SHP77 treated with DMSO at 0.1 percent for 48 hours (cell line): ENCODE measurements around the gene TIPARP.

Experiments used
- DNase-seq: peaks from one replicate; lab custom pipeline; 2025; lab: John Stamatoyannopoulos, UW

The TIPARP gene, protein sequence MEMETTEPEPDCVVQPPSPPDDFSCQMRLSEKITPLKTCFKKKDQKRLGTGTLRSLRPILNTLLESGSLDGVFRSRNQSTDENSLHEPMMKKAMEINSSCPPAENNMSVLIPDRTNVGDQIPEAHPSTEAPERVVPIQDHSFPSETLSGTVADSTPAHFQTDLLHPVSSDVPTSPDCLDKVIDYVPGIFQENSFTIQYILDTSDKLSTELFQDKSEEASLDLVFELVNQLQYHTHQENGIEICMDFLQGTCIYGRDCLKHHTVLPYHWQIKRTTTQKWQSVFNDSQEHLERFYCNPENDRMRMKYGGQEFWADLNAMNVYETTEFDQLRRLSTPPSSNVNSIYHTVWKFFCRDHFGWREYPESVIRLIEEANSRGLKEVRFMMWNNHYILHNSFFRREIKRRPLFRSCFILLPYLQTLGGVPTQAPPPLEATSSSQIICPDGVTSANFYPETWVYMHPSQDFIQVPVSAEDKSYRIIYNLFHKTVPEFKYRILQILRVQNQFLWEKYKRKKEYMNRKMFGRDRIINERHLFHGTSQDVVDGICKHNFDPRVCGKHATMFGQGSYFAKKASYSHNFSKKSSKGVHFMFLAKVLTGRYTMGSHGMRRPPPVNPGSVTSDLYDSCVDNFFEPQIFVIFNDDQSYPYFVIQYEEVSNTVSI

DNA sequence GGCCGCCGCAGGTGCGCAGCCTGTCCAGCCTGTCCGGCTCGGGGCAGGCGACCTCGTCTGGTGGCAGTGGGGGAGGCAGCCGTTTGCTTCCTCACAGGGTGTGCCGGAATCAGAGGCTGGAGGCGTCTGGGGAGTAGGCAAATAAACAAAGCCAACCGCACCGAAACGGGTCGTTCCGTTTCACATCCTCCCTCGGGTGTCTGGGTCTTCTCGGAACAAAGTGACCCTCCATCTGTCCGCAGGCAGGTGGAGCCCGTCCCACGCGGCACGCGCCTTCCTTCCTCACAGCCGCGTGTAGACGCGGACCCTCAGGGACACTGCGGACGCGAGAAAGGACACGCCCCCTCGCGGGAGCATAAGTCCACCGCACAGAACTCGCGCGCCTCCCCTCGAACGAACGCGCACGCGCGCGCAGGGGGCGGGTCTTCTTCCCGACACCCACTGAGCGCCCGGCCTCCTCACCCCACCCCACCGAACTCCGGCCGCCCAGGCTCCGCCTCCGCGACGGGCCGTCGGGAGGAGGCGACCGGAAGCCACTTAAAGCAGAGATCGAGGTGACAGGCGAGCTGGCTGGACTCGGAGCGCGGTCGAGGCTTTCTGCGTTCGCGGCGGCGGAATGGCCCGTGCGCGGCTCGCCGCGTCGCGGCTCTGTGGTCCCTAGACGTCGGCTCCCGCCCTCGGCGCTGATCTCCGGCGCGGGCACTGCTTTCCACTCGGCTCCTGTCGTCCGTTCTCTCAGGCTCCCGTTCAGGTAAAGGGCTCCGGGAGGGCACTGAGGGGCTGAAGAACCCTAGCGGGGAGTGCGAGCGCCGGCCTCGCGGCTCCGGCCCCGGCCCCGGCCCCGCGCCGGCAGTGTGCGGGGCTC, at the start of gene TIPARP:
TIPARP (plus strand) TSS at position 545 of the 865 bp plus-strand sequence. CDS start 3,108 bp downstream, outside the sequence.
- DNase-seq = peak; percentile 93

DNA sequence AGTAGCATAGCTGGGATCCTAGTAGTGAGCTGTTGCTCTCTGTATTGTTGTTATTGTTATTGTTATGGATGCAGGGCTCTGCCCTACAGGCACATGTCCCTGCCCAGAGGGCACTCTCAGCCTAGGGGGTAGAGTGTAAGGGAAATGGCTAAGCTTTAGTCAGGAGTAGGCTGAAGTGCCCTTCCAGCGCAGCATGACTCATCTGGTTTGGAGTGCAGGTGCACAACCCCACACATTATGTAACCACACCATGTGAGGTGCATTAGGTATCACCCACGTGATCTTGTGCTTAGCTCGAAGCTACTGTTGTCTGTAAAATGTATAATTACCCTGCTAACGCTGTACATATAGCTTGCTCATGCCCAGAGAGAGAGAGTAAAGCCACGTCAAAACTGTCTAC, 48.3 kb upstream of the TIPARP start:
- DNase-seq = peak; percentile 64

DNA sequence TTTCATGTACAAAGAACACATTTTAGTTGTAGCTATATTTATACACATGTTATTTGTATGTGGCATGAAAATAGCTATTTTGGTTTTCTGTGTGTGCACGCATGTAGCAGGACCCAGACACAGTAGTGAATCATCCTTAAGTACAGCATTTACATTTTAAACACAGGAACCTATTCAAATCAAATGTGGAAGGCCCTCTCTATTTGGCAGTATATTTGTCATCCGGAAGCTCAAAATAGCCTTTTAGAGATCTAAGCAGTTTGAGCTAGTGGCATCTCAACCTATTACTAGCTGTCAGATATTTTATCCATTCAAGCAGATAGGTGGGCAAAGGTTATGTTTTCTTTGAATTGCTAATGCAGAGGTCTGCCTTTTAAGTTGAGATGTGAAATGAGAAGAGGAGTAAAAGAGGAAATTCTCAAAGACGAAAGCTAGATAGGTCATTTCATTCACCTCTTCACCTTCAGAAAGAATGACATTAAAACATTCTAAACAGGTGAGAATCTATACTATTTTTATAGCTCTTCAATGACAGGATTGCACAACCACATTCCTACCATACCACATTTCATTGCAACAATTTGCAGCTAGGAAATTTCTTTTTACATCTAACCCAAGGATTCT, 46.3 kb upstream of the TIPARP start:
- no peak for DNase-seq

DNA sequence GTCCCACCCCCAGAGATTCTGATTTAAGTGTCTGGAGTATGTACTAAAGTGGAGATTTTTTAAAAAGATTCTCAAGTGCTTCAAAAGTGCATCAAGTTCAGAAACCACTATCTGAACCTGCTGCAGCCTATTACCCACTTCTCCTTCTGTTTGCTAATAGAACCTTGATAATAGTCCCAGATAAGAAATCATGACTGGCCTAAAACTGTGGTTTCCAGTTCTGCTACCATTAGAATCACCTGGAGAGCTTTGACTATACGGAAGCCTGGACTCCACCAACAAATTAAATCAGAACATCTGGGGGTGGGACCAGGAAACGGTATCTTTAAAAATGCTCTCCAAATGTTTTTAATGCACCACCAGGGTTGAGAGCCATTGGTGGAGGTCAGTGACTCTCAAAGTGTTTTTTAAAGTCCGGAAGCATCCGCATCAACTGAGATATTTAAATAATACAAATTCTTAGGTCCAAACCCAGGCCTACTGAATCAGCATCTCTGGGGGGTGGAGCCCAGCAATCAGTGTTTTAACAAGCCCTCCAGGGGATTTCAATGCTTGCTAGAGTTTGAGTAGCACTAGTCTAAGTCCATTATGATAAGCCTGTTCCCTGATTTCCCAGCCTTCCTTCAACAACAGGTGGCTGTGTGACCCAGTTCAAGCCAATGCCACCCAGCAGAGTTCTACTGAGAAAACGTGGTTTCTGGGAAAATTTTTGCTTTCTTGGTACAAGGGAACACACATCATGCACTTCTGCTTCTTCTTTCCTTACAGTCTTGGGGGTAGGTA, 45.4 kb upstream of the TIPARP start:
- DNase-seq = no peak

DNA sequence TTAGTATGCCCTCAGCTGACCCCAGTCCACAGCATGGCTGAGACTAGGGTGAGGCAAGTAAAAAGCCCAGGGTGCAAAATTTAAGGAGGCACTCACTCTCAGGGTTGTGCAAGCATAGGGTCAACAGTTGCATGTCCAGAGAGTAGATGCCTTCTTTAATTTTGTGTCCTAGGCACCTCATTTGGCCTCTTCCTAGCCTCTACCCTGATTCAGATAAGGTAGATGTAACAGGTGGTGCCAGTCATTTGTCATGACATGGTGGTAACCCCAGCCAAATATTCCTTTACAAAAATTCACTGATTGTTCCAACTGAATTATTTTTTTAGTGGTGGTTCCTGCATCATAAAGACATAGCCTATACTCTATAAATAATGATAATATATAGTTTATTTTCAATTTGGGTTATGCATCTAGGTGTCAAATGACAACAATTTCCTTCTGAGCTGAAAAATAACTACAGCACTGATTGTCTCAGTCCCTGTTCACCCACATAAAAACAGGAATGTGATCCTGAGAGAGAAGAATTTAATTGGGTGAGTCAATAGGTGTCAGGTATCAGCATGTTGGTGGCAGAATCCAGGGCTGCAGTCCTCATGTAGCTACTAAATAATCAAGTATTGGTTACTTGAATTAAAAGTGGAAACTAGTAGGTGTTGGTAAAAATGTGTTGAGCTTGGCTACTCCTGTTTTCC, 44.2 kb upstream of the TIPARP start:
- no peak for DNase-seq

DNA sequence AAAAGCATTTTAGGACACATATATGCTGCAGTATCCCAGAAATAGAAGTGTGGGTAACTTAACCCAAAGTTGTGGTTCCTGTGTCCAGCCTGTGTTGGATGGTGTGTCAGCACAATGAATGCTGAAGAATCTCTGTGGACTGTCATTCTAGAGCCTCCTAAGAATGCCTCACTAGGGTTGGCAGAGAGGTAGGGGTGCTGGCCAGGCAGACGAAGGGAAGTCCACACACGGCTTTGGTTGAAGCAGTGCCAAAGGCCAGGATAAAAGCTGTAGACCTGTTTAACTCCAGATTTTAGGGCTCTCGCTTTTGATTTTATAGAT, 43.7 kb upstream of the TIPARP start:
- no peak for DNase-seq

DNA sequence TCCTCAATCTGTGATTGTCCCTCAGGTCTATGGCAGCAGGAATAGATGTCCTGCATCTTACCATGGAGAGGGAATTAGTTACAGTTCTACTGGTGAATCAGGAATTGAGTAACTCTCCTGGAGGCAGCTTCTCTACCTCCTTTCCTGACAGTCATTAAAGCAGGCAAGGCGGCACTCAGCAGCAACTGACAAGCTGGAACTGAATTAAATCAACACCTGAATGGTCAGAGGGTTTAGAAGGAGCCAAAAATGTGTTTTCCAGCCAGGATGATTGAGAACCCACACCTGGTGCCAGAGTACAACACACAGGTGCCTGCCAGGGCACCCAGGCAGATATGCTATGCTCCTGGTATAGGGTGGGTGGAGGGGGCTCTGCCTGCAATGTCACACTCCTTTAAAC, 43.1 kb upstream of the TIPARP start:
- no peak for DNase-seq

DNA sequence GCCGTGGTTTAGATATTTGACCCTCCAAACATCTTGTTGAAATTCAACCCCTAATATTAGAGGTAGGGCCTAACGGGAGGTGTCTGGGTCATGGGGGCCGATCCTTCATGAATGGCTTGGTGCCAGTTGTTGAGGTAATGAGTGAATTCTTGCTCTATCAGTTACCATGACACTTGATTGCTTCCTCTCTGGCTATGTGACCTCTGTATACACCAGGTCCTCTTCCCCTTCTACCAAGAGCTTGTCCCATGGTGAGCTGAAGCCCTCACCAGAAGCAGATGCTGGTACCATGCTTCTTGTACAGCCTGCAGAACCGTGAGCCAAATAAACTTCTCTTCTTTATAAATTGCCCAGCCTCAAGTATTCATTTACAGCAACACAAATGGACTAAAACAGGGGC, 41.8 kb upstream of the TIPARP start:
- no peak for DNase-seq

DNA sequence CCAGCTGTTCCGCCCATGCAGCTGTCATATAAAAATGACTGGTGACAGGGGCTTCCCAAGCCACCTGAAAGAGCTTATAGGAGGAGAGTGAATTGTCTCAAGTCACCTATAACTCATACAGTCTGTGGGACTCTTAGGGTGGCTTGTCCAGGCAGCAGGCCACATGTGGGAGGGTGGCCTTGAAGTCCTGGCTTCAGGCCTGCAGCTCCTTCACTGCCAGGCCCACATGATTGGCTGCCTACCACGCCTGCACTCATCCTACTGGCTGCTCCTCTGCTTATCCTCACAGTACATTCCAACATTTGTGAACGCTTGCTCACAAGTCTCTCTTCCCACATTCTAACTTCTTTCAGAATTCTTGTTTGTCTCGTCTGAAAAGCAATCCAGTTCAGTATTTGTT, 41.1 kb upstream of the TIPARP start:
- DNase-seq = no peak

DNA sequence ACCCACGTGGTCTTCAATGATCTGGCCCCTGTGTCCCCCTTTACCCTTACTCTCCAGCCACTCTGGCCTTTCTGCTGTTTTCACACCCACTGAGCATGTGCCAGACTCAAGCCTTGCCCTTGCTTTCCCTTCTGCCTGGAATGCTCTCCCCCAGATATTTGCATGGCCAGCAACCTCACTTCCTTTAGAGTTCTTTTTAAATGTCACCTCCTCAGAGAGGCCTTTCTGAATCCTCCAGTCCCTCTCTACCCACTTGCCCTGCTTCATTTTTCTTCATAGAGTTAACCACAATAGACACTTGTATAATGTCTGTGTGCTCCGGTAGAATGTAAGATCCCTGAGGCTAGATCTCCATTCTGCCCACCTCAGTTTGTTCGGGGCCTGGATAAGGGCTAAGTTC, 39.4 kb upstream of the TIPARP start:
- no peak for DNase-seq

DNA sequence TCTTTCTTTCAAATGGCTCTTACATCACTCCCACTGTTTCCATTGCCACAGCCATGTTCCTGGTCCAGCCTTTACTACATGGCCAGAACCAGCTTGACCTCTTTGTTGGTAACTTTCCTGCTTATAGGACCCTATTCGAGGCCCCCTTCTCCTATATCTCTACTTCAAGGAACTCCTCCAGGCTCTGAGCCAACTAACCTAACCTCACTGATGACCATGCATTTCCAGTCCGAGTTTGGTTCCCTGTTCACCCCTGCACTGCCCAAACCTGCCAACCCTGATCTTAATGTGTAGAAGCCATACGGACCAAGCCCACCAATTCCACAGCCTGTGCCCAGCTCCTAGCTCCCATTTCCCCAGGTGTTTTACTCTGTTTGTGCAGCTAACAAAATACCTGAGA, 38.4 kb upstream of the TIPARP start:
- no peak for DNase-seq

DNA sequence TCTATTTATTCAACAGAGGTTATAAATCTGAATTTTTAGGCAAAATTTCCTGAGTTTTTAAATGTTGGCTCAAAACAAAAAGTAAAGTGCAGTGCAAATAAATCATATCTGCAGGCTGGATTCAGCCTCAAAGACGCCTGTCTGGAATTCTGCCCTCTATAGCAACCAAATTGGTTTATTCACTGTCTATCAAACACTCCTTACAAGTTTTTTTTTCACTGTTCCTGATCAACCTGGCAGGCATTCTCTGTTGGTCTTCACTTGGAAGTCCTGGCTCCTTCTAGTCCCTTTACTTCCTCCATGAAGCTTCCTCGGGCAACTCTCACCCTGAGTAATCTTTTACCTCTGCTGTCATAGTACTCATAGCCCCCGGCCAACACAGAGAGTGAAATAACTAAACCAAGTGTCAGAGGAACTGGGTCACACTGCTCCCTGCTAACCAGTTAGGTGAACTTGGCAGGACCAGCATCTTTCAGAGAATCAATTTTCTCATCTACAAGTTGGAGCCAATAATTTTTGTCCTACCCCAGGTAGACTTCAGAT, 36.8 kb upstream of the TIPARP start:
- DNase-seq = no peak

DNA sequence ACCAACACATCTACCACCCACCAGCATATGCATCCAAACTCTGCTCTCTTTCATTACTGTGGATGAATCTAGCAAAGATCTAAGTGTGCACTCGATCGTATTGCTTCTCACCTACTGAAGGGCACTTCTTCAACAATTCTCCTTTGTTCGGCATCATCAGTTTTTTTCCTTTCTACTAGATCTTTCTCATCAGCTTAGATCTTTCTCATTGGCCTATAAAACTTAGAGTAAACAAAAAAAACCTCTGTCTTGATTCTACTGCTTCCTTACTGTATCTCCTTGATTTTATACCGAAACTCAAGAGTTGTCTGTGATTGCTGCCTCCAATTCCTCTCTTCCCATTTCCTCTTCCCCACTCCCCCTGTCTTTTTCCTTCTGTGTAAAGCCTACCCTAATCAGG, 36.1 kb upstream of the TIPARP start:
- DNase-seq = no peak

DNA sequence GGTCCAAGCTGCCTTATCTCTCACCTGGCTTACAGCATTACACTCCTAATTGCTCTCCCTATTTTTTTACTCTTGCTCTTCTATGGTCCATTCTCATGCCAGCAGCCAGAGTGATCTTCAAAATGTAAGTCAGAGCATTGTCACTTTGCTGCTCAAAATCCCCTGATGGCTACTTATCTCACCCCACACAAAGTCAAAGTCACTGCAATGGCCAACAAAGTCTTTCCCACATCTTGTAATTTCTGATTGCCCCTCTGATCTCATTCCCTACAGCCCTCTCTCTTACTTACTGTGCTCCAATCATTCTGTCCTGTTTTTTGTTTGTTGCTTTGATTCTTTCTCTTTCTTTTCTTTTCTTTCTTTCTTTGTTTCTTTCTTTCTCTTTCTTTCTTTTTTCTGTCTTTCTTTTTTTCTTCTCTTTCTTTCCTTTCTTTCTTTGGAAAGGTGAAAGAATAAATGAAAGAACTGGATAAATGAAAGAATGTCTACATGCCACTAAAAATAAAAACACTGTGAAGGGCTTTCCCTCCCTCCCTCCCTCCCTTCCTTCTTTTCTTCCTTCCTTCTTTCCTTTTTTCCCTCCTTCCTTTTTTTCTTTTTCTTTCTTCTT, 34.9 kb upstream of the TIPARP start:
- DNase-seq = no peak

DNA sequence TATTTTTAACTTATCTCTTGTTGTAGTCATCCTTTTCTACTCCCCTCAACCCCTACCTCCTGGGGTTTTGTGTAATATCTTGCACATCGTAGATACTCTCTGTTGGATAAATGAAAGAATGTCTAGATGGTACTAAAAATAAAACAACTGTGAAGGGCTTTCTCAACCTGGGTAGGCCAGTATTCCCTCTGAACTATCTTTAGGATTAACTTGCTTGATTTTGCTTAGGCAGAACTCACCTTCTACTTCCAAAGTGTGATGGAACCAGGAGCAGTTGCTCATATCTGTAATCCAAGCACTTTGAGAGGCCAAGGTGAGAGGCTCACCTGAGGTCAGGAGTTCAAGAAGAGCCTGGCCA, 32.8 kb upstream of the TIPARP start:
- no peak for DNase-seq

DNA sequence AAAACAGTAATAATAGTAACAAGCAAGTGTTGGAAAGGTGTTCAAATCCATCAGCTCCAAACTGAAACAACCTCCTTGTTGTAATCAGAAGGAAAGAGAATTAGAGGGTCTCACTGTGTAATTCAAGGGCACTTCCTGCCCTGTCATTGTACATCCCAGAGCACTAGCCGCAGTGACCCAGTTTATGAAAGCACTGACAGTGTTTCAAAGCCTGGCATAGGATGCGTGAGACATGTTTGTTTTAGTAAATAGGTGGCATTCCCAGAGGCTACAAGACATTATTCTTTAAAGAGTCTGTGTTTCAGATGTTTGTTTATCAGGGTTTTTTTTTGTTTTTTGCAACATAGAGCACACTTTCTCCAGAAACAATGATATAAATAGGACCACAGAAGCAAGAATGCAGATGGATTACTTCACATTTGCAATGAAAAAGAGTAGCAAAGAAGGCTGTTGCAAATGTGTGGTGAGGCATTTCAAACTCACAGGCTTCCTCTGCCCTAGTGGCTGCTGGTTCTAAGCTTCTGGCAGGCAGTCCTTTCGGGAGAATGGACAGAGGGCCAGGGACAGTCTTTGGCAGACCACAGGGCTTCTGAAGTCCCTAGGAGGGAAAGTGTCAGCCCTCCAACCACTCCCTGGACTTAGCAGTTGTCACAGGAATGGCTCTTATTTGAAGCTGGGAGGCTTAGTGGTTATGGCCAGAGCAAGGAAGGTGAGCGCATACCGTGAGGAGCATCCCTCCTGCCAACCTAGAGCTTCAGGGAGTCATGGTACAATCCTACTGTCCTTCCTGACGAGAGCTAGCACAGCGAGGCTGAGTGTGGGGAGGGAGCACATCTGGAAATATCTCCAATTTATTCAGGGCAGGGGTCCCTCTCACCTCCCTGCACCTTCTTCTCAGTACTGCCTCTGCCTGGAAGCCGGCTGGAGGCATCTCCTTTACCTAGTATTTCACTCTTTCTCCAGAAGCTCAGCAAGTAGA, 31.4 kb upstream of the TIPARP start:
- no peak for DNase-seq

DNA sequence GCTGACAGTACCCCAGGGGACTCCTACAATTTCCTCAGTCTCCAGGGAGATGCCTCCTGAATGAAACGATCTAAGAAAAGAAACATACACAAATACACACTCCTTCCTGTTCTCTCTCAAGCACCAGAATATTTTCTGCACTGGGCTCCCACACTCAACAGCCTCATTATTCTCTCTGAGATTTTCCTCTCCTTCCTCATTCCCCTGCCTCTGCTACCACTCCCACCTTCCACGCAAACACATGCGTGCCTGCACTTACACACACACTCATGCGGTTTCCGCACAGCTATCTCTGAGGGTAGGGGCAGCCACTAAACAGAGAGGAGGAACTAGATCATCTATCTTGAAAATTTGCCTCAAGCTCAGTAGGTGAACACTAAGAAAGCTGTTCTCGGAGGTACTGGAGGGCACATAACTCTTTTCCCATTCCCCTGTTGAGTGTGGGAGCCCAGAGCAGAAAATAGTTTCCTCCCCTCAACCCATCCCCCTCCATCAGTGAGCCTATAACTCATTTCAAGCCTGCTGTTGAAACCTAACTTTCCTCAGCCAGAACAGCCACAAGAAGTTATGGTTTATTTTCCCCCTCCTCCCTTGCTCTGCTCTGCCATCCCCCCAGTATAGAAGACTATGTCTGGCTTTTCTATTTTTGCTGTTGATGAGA, 30.5 kb upstream of the TIPARP start:
- no peak for DNase-seq

DNA sequence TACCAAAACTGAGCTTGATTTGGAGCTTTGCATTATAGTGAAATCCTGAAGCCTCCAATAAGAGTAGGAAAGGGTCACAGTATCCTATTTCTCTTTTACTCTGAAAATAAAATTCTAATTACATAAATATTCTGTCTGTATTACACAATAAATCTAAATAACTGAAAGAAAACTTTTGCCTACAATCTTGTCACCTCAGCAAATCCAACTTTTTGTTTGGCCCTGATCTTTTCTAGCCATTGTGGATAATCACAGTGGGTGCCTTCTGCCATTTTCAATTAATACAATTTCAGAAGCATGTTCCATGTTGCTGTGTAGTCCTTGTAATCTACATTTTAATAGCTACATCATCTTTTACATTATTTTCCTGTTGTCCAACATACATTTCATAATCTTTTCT, 29.4 kb upstream of the TIPARP start:
- DNase-seq = no peak

DNA sequence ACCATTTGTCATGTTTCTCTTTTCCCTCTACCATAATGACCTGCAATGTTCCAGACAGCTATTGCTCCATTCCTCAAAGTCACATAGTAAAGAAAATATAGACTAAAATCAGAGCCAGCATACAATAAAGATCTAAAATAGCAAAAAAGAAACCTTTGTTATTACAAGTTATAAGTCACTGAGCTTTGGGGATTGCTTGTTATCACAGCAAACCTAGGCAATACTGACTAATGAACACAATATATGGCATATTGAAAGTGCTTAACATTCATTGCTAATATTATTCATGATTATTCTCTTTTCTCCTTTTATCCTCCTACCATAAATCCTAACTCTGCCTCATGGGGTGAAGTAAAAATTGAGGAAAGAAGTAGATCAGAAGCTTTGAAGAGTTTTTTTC, 27.4 kb upstream of the TIPARP start:
- DNase-seq = no peak
